A673 (cell line): ENCODE results near the gene JAGN1. TPM values are rescaled to one million over a fixed set of nuclear protein-coding genes. Genes with fewer than 3 reads are reported as not detected.

ENCODE experiments used
- BruUV-seq: library from RNA; stranded (reverse); fragments of 400-500 nt; replicated peaks from 2 replicates; lab custom pipeline; 2021; lab: Mats Ljungman, UMichigan
- CTCF ChIA-PET: fragments of 300-600 bp; sonication (Branson Sonifier 250); formaldehyde crosslinking; loops from one replicate; lab custom pipeline; 2022; ENCODE audit warnings: antibody characterized with exemption; lab: Charles Lee
- POLR2A ChIA-PET: fragments of 300-600 bp; sonication (Branson Sonifier 250); formaldehyde crosslinking; loops from one replicate; lab custom pipeline; 2022; ENCODE audit warnings: antibody characterized with exemption; ENCODE audit not compliant: low non-redundant PET; lab: Charles Lee
- DNase-seq: peaks from one replicate; pipeline ENCODE4 v3.0.0-alpha.2; 2015; ENCODE audit warnings: low spot score
- H3K27ac ChIP-seq: fragments of 200-600 bp; sonication (generic); 2 replicates; pipeline ENCODE4 v1.5.1; 2016; ENCODE audit warnings: mixed run types, low read depth, mild to moderate bottlenecking, mixed read lengths, antibody characterized with exemption, low read length; ENCODE audit not compliant: poor library complexity, severe bottlenecking
- H3K27me3 ChIP-seq: fragments of 200-600 bp; sonication (generic); replicated peaks from 2 replicates; pipeline ENCODE4 v1.6.1; 2017; ENCODE audit warnings: mixed run types, low read depth, mild to moderate bottlenecking, mixed read lengths, antibody characterized with exemption, low read length; ENCODE audit not compliant: insufficient read depth, poor library complexity
- H3K36me3 ChIP-seq: fragments of 200-600 bp; sonication (generic); 2 replicates; pipeline ENCODE4 v1.6.1; 2016; ENCODE audit warnings: mixed run types, mild to moderate bottlenecking, mixed read lengths, antibody characterized with exemption, low read length; ENCODE audit not compliant: insufficient read depth, poor library complexity, severe bottlenecking
- H3K4me1 ChIP-seq: fragments of 200-600 bp; sonication (generic); 2 replicates; pipeline ENCODE4 v1.6.1; 2017; ENCODE audit warnings: mixed run types, mild to moderate bottlenecking, mixed read lengths, antibody characterized with exemption, low read length; ENCODE audit not compliant: insufficient read depth, poor library complexity, severe bottlenecking
- H3K4me3 ChIP-seq: fragments of 200-600 bp; sonication (generic); 2 replicates; pipeline ENCODE4 v1.5.1; 2016; ENCODE audit warnings: low read depth, mixed run types, mild to moderate bottlenecking, mixed read lengths, low read length; ENCODE audit not compliant: poor library complexity, severe bottlenecking
- H3K9me3 ChIP-seq: fragments of 200-600 bp; sonication (generic); 2 replicates; pipeline ENCODE4 v1.6.1; 2016; ENCODE audit warnings: mixed run types, low read depth, mild to moderate bottlenecking, mixed read lengths, antibody characterized with exemption, low read length; ENCODE audit not compliant: poor library complexity, severe bottlenecking
- EZH2 ChIP-seq: fragments of 200-600 bp; sonication (generic); IDR thresholded peaks from 2 replicates; pipeline ENCODE4 v1.6.1; 2017; ENCODE audit warnings: borderline replicate concordance, low read depth, mild to moderate bottlenecking, mixed read lengths, antibody characterized with exemption, low read length; ENCODE audit not compliant: poor library complexity, severe bottlenecking
- intact Hi-C: fragments of 100-400 bp; cut with micrococcal nuclease; formaldehyde crosslinking; loops from one replicate; pipeline ENCODE4 v1.10.0; 2022; ENCODE audit not compliant: unreplicated experiment
- total RNA-seq: library from RNA; stranded (reverse); gene quantifications from 2 replicates; pipeline ENCODE4 v1.2.3, GENCODE V29; 2021
- TF ChIP-seq, protein P1 (sequence below): fragments of 300-800, 200-600 bp; sonication (generic); conservative IDR thresholded peaks from 2 replicates; pipeline ENCODE4 v1.5.1; 2017; ENCODE audit warnings: low read depth, mild to moderate bottlenecking, antibody characterized with exemption, low read length, moderate library complexity, mixed read lengths

Gene JAGN1
- total RNA-seq, 1 experiment from 2014 or later: 38.1 TPM

DNA sequence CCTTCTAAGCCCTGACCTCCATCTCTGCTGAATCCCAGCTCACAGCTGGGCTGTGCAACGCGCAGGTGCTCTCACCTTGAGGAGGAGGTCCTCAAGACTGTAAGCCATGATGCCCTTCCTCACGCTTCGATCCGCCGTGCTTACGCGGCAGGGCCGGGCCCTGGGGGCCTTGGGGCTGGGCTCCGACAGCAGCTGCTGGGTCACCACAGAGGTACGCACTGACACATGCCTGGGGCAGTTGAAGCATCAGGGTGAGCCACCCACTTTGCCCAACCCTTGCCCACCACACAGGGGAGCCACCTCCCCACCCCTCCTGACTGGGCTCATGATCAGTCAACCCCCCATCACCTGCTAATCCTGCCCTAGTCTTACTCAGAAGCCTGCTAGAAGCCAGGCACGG lies 13.4 kb upstream of the JAGN1 start:
- BruUV-seq: no TSS peak
- ChIA-PET POLR2A (no interaction called here), CTCF (no interaction called here)
- no peaks in the 10 kb centered on the region for H3K27me3 ChIP-seq
- no peak overlapping the region for H3K27ac ChIP-seq
- no peaks in the 10 kb centered on the region for H3K4me1 ChIP-seq
- TF ChIP-seq, protein P1, sequence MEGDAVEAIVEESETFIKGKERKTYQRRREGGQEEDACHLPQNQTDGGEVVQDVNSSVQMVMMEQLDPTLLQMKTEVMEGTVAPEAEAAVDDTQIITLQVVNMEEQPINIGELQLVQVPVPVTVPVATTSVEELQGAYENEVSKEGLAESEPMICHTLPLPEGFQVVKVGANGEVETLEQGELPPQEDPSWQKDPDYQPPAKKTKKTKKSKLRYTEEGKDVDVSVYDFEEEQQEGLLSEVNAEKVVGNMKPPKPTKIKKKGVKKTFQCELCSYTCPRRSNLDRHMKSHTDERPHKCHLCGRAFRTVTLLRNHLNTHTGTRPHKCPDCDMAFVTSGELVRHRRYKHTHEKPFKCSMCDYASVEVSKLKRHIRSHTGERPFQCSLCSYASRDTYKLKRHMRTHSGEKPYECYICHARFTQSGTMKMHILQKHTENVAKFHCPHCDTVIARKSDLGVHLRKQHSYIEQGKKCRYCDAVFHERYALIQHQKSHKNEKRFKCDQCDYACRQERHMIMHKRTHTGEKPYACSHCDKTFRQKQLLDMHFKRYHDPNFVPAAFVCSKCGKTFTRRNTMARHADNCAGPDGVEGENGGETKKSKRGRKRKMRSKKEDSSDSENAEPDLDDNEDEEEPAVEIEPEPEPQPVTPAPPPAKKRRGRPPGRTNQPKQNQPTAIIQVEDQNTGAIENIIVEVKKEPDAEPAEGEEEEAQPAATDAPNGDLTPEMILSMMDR: no peak
- TF ChIP-seq EZH2: no peak
- H3K4me3 ChIP-seq: no peak overlapping the region
- no peak for DNase-seq
- no peaks in the 10 kb centered on the region for H3K9me3 ChIP-seq
- no peaks in the 10 kb centered on the region for H3K36me3 ChIP-seq
- intact Hi-C loops: no loop called here

DNA sequence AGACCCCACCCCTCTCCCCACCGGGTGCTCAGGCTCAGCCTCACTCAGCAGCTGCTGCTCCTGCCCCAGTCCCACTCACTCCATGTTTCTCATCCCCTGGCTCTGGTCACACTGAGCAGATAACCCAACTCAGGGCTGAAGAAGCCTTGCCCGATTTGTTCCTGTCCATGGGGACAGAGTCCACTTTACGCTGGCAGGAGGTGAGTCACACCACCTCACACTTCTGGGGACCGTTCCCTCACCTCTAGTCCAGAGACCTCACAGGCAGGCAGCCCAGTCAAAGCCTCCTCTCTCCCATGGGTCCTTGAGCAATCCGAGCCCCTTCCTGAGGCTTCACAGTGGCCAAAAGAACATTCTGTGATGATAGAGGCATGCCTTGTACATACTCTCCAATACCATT lies 11.7 kb upstream of the JAGN1 start:
- DNase-seq: no peak
- POLR2A ChIA-PET: no interaction called here
- no peak for TF ChIP-seq EZH2
- TF ChIP-seq, protein P1: no peak
- H3K9me3 ChIP-seq: no peaks in the 10 kb centered on the region
- BruUV-seq: no TSS peak
- H3K36me3 ChIP-seq: no peaks in the 10 kb centered on the region
- no peaks in the 10 kb centered on the region for H3K4me1 ChIP-seq
- no peak overlapping the region for H3K4me3 ChIP-seq
- no peak overlapping the region for H3K27ac ChIP-seq
- H3K27me3 ChIP-seq: no peaks in the 10 kb centered on the region
- intact Hi-C loops: no loop called here
- CTCF ChIA-PET: no interaction called here

GRCh38 chr3:9879830-9880549 lies 10.4 kb upstream of the JAGN1 start, which contains the start of gene CIDEC:
Gene CIDEC (minus strand): TSS chr3:9880253. CDS start chr3:9878486, 1,767 bp downstream.
- H3K36me3 ChIP-seq: no peaks in the 10 kb centered on the region
- no TSS peak for BruUV-seq
- intact Hi-C loops: no loop called here
- TF ChIP-seq EZH2: no peak
- TF ChIP-seq, protein P1: no peak
- no peaks in the 10 kb centered on the region for H3K4me1 ChIP-seq
- no peaks in the 10 kb centered on the region for H3K9me3 ChIP-seq
- H3K27ac ChIP-seq: no peak within 1 kb of the TSS
- ChIA-PET CTCF (no interaction called here), POLR2A (no interaction called here)
- no peaks in the 10 kb centered on the region for H3K27me3 ChIP-seq
- no peak within 1 kb of the TSS for H3K4me3 ChIP-seq
- no peak for DNase-seq
